ENCODE measurements around the gene DNAJC27. TPM values are rescaled to one million over a fixed set of nuclear protein-coding genes. Genes with fewer than 3 reads are reported as not detected.

Gene DNAJC27
- polyA plus RNA-seq, 2 of the 4 experiments (the other 2 are of a cell fraction): 2.6 to 7.8 TPM

DNA sequence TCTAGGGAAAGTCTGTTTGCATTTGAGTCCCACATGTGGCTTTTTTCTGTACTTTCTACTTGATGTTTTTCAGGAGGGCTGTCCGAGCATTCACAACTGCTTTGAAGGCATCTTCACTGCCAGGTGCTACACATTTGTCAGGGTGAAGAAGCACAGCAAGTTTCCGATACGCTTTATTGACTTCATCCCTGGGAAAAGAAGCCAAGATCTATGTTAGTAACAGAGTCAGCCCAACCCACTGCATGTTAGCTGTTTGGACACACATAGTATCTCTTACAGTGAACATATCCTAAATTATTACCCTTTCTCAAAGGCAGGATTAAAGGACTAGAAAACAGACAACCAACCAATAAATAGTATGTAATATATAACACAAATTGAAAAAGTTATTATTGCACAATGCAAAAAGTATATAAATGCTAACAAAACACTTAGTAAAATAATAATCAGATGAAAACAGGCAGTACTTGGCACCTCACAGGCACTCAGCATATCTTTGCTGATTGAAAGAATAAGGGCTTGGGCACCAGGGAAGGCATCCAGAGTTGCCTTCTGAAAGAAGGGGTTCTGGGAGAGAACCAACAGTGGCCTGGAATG lies 24.1 kb downstream of the DNAJC27 start:
- Histone ChIP-seq H3K4me3 (no peak overlapping the region), H3K9me3 (no peaks in the 10 kb centered on the region), H3K27ac (no peak overlapping the region), H3K4me1 (no peaks in the 10 kb centered on the region), H3K4me2 (no peak overlapping the region)
- WGBS (ENCODE audit: missing lambda C conversion rate): 92% methylated on average over 3 of the region's 3 CpGs
- ATAC-seq (no peak), DNase-seq (ENCODE audit: low read depth in 1 of 2, low spot score in 1 of 2) (no peak), FAIRE-seq (no peak)
- POLR2A ChIA-PET: no interaction called here
- TF ChIP-seq EHF (CRISPR knock-in tag; IDR thresholded peaks at IDR 0.05) (no peak), CEBPB (IDR thresholded peaks at IDR 0.05) (no peak), POLR2AphosphoS2 (conservative IDR thresholded peaks at IDR 0.05; ENCODE audit: low read length) (no peak), HOXB13 (CRISPR knock-in tag; IDR thresholded peaks at IDR 0.05; ENCODE audit: low read depth) (no peak), MAFK (IDR thresholded peaks at IDR 0.05; ENCODE audit: partially characterized antibody) (no peak)
- CTCF ChIA-PET: interaction anchor here (0.9 to 1.7 kb wide), 3 partner anchors 13 to 538 kb away, joined by 3 to 5 read pairs (median 4); no protein-coding TSS in a partner anchor

DNA sequence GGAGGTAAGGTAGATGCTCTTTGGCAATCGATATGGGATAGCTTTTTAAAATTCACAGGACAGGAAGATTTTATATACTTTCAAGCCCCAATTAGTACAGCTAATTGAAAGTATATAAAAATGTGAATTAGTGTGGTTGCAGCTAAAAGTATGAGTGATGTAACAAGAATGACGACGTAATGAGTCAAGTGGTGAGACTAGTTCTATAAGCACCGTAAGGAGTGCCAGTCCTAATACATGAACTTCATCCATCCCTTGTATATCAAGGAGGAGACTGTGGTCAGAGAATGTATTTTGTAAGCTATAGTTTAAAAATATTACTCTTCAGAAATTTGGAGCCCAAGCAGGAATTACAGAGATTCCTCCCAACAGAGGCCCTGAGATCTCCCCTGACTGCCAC lies 25.8 kb downstream of the DNAJC27 start:
- H3K9me3 ChIP-seq: no peaks in the 10 kb centered on the region
- POLR2A ChIA-PET: no interaction called here
- DNase-seq (ENCODE audit: low read depth in 1 of 2, low spot score in 1 of 2) (no peak), ATAC-seq (no peak), FAIRE-seq (no peak)
- H3K4me3 ChIP-seq: no peak overlapping the region
- CTCF ChIA-PET: interaction anchor here (0.9 to 1.2 kb wide), 3 partner anchors 10 to 29 kb away, joined by 3 read pairs; no protein-coding TSS in a partner anchor
- H3K4me1 ChIP-seq: no peaks in the 10 kb centered on the region
- TF ChIP-seq, protein P1, sequence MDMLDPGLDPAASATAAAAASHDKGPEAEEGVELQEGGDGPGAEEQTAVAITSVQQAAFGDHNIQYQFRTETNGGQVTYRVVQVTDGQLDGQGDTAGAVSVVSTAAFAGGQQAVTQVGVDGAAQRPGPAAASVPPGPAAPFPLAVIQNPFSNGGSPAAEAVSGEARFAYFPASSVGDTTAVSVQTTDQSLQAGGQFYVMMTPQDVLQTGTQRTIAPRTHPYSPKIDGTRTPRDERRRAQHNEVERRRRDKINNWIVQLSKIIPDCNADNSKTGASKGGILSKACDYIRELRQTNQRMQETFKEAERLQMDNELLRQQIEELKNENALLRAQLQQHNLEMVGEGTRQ (IDR thresholded peaks at IDR 0.05): no peak
- TF ChIP-seq, protein P2, sequence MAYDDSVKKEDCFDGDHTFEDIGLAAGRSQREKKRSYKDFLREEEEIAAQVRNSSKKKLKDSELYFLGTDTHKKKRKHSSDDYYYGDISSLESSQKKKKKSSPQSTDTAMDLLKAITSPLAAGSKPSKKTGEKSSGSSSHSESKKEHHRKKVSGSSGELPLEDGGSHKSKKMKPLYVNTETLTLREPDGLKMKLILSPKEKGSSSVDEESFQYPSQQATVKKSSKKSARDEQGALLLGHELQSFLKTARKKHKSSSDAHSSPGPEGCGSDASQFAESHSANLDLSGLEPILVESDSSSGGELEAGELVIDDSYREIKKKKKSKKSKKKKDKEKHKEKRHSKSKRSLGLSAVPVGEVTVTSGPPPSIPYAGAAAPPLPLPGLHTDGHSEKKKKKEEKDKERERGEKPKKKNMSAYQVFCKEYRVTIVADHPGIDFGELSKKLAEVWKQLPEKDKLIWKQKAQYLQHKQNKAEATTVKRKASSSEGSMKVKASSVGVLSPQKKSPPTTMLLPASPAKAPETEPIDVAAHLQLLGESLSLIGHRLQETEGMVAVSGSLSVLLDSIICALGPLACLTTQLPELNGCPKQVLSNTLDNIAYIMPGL (CRISPR knock-in tag; IDR thresholded peaks at IDR 0.05; ENCODE audit: borderline replicate concordance): no peak
- TF ChIP-seq SREBF2 (IDR thresholded peaks at IDR 0.05) (no peak), ZC3H11A (IDR thresholded peaks at IDR 0.05) (no peak), FOSL2 (IDR thresholded peaks at IDR 0.05) (no peak), FOSL2 (CRISPR knock-in tag; IDR thresholded peaks at IDR 0.05) (no peak), EP300 (IDR thresholded peaks at IDR 0.05) (no peak), KDM5A (IDR thresholded peaks at IDR 0.05) (no peak), GATA3 (IDR thresholded peaks at IDR 0.05; ENCODE audit: borderline replicate concordance) (no peak), CHD2 (IDR thresholded peaks at IDR 0.05; ENCODE audit: low read length, partially characterized antibody) (no peak), HEYL (CRISPR knock-in tag; IDR thresholded peaks at IDR 0.05) (no peak), ZNF302 (CRISPR knock-in tag; IDR thresholded peaks at IDR 0.05) (no peak), FOSB (CRISPR knock-in tag; IDR thresholded peaks at IDR 0.05) (no peak), ZSCAN20 (CRISPR knock-in tag; IDR thresholded peaks at IDR 0.05) (no peak), NFE2L2 (conservative IDR thresholded peaks at IDR 0.05; ENCODE audit: low read length) (no peak), POLR2AphosphoS2 (conservative IDR thresholded peaks at IDR 0.05; ENCODE audit: low read length) (no peak), EHMT2 (IDR thresholded peaks at IDR 0.05; ENCODE audit: low read depth) (no peak), RAD21 (conservative IDR thresholded peaks at IDR 0.05 in 1 of 2, IDR thresholded peaks at IDR 0.05 in 1 of 2) (no peak)
- TF ChIP-seq, protein P3, sequence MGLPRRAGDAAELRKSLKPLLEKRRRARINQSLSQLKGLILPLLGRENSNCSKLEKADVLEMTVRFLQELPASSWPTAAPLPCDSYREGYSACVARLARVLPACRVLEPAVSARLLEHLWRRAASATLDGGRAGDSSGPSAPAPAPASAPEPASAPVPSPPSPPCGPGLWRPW (IDR thresholded peaks at IDR 0.05): no peak
- TF ChIP-seq, protein P4, sequence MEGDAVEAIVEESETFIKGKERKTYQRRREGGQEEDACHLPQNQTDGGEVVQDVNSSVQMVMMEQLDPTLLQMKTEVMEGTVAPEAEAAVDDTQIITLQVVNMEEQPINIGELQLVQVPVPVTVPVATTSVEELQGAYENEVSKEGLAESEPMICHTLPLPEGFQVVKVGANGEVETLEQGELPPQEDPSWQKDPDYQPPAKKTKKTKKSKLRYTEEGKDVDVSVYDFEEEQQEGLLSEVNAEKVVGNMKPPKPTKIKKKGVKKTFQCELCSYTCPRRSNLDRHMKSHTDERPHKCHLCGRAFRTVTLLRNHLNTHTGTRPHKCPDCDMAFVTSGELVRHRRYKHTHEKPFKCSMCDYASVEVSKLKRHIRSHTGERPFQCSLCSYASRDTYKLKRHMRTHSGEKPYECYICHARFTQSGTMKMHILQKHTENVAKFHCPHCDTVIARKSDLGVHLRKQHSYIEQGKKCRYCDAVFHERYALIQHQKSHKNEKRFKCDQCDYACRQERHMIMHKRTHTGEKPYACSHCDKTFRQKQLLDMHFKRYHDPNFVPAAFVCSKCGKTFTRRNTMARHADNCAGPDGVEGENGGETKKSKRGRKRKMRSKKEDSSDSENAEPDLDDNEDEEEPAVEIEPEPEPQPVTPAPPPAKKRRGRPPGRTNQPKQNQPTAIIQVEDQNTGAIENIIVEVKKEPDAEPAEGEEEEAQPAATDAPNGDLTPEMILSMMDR (IDR thresholded peaks at IDR 0.05): no peak
- TF ChIP-seq, protein P5, sequence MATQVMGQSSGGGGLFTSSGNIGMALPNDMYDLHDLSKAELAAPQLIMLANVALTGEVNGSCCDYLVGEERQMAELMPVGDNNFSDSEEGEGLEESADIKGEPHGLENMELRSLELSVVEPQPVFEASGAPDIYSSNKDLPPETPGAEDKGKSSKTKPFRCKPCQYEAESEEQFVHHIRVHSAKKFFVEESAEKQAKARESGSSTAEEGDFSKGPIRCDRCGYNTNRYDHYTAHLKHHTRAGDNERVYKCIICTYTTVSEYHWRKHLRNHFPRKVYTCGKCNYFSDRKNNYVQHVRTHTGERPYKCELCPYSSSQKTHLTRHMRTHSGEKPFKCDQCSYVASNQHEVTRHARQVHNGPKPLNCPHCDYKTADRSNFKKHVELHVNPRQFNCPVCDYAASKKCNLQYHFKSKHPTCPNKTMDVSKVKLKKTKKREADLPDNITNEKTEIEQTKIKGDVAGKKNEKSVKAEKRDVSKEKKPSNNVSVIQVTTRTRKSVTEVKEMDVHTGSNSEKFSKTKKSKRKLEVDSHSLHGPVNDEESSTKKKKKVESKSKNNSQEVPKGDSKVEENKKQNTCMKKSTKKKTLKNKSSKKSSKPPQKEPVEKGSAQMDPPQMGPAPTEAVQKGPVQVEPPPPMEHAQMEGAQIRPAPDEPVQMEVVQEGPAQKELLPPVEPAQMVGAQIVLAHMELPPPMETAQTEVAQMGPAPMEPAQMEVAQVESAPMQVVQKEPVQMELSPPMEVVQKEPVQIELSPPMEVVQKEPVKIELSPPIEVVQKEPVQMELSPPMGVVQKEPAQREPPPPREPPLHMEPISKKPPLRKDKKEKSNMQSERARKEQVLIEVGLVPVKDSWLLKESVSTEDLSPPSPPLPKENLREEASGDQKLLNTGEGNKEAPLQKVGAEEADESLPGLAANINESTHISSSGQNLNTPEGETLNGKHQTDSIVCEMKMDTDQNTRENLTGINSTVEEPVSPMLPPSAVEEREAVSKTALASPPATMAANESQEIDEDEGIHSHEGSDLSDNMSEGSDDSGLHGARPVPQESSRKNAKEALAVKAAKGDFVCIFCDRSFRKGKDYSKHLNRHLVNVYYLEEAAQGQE (IDR thresholded peaks at IDR 0.05): no peak
- no peak overlapping the region for H3K27ac ChIP-seq
- no peak overlapping the region for H3K4me2 ChIP-seq
- WGBS (ENCODE audit: missing lambda C conversion rate): 90% methylated on average over 4 of the region's 4 CpGs

Data from A549 (cell line).